ENCODE data around the gene NSUN6.

DNA sequence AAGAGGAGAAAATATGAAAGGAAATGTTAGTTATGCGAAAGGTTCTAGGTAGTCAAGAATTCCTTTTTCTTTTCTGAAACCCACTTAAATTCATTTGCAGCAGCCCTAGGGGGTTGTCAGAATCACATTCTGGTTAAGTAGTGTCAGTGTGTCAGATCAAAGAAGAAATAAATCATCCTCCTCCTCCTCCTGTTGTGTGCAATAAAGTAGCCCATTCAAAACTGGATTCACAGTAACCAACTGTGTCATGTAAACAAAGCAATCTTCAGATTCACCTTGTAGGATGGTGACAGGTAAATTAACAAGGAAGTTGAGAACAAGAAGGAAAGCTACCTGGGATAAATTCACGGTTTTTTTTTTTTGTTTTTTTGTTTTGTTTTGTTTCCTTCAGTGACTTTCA lies 127.5 kb downstream of the NSUN6 start:
- TF ChIP-seq, protein P1, sequence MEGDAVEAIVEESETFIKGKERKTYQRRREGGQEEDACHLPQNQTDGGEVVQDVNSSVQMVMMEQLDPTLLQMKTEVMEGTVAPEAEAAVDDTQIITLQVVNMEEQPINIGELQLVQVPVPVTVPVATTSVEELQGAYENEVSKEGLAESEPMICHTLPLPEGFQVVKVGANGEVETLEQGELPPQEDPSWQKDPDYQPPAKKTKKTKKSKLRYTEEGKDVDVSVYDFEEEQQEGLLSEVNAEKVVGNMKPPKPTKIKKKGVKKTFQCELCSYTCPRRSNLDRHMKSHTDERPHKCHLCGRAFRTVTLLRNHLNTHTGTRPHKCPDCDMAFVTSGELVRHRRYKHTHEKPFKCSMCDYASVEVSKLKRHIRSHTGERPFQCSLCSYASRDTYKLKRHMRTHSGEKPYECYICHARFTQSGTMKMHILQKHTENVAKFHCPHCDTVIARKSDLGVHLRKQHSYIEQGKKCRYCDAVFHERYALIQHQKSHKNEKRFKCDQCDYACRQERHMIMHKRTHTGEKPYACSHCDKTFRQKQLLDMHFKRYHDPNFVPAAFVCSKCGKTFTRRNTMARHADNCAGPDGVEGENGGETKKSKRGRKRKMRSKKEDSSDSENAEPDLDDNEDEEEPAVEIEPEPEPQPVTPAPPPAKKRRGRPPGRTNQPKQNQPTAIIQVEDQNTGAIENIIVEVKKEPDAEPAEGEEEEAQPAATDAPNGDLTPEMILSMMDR (conservative IDR thresholded peaks at IDR 0.05 in 1 of 2, IDR thresholded peaks at IDR 0.05 in 1 of 2; ENCODE audit: low read depth in 1 of 2, low read length in 2 of 2), result no peak
- TF ChIP-seq EZH2 (IDR thresholded peaks at IDR 0.05; ENCODE audit: low read length, missing control alignments), result no peak

Measured in fibroblast of lung (primary cell).